Ishikawa (cell line): ENCODE measurements around the gene TMEM164.

ENCODE experiments used
- CEBPB ChIP-seq: IDR thresholded peaks from 2 replicates; pipeline ENCODE4 v1.6.1; 2012
- CREB1 ChIP-seq: IDR thresholded peaks from 2 replicates; pipeline ENCODE4 v1.6.1; 2012; ENCODE audit warnings: low read depth
- EGR1 ChIP-seq: IDR thresholded peaks from 2 replicates; pipeline ENCODE4 v1.6.1; 2012
- EP300 ChIP-seq: IDR thresholded peaks from 2 replicates; pipeline ENCODE4 v1.6.1; 2012; ENCODE audit warnings: borderline replicate concordance
- FOXM1 ChIP-seq: IDR thresholded peaks from 2 replicates; pipeline ENCODE4 v1.6.1; 2012; ENCODE audit warnings: low read depth, borderline replicate concordance
- NFIC ChIP-seq: IDR thresholded peaks from 2 replicates; pipeline ENCODE4 v1.6.1; 2012
- RAD21 ChIP-seq: IDR thresholded peaks from 2 replicates; pipeline ENCODE4 v1.6.1; 2012; ENCODE audit warnings: low read depth
- TAF1 ChIP-seq: IDR thresholded peaks from 2 replicates; pipeline ENCODE4 v1.6.1; 2012; ENCODE audit warnings: low read depth, mild to moderate bottlenecking
- TCF12 ChIP-seq: IDR thresholded peaks from 2 replicates; pipeline ENCODE4 v1.6.1; 2012; ENCODE audit warnings: low read depth
- TEAD4 ChIP-seq: IDR thresholded peaks from 2 replicates; pipeline ENCODE4 v1.6.1; 2012
- YY1 ChIP-seq: IDR thresholded peaks from 2 replicates; pipeline ENCODE4 v1.6.1; 2012; ENCODE audit warnings: low read depth
- ZBTB7A ChIP-seq: IDR thresholded peaks from 2 replicates; pipeline ENCODE4 v1.6.1; 2012; ENCODE audit warnings: low read depth
- TF ChIP-seq, protein P1 (sequence below): IDR thresholded peaks from 2 replicates; pipeline ENCODE4 v1.6.1; 2012
- TF ChIP-seq, protein P2 (sequence below): IDR thresholded peaks from 2 replicates; pipeline ENCODE4 v1.6.1; 2012; ENCODE audit warnings: low read depth, mild to moderate bottlenecking
- TF ChIP-seq, protein P3 (sequence below): IDR thresholded peaks from 2 replicates; pipeline ENCODE4 v1.6.1; 2012

TMEM164 gene

DNA sequence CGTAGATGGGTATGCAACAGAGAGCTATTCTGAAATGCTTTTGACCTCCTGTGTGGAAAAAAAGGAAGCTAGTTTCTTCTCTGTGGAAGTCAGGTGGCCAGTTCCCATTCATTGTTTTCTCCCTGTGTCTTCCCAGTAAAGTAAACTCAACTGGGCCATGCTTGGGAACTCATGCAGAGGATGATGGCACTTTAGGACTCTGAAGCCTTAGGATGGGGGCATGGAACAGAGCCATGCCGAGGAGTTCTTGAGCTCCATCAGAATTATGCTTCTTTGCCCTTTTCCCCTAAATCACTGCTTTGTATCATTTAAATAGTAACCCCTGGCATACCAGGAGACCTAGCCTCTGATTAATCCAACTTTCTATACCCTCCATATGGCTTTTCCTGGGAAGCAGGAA, 3.2 kb downstream of the TMEM164 start:
- no peak for TF ChIP-seq CREB1
- TF ChIP-seq EGR1 = no peak
- no peak for TF ChIP-seq EP300
- no peak for TF ChIP-seq YY1
- no peak for TF ChIP-seq NFIC
- TF ChIP-seq, protein P1, sequence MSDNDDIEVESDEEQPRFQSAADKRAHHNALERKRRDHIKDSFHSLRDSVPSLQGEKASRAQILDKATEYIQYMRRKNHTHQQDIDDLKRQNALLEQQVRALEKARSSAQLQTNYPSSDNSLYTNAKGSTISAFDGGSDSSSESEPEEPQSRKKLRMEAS = no peak
- TF ChIP-seq TEAD4 = no peak
- no peak for TF ChIP-seq CEBPB
- TF ChIP-seq ZBTB7A = no peak
- TF ChIP-seq, protein P2, sequence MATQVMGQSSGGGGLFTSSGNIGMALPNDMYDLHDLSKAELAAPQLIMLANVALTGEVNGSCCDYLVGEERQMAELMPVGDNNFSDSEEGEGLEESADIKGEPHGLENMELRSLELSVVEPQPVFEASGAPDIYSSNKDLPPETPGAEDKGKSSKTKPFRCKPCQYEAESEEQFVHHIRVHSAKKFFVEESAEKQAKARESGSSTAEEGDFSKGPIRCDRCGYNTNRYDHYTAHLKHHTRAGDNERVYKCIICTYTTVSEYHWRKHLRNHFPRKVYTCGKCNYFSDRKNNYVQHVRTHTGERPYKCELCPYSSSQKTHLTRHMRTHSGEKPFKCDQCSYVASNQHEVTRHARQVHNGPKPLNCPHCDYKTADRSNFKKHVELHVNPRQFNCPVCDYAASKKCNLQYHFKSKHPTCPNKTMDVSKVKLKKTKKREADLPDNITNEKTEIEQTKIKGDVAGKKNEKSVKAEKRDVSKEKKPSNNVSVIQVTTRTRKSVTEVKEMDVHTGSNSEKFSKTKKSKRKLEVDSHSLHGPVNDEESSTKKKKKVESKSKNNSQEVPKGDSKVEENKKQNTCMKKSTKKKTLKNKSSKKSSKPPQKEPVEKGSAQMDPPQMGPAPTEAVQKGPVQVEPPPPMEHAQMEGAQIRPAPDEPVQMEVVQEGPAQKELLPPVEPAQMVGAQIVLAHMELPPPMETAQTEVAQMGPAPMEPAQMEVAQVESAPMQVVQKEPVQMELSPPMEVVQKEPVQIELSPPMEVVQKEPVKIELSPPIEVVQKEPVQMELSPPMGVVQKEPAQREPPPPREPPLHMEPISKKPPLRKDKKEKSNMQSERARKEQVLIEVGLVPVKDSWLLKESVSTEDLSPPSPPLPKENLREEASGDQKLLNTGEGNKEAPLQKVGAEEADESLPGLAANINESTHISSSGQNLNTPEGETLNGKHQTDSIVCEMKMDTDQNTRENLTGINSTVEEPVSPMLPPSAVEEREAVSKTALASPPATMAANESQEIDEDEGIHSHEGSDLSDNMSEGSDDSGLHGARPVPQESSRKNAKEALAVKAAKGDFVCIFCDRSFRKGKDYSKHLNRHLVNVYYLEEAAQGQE = no peak
- TF ChIP-seq, protein P3, sequence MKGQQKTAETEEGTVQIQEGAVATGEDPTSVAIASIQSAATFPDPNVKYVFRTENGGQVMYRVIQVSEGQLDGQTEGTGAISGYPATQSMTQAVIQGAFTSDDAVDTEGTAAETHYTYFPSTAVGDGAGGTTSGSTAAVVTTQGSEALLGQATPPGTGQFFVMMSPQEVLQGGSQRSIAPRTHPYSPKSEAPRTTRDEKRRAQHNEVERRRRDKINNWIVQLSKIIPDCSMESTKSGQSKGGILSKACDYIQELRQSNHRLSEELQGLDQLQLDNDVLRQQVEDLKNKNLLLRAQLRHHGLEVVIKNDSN = no peak

DNA sequence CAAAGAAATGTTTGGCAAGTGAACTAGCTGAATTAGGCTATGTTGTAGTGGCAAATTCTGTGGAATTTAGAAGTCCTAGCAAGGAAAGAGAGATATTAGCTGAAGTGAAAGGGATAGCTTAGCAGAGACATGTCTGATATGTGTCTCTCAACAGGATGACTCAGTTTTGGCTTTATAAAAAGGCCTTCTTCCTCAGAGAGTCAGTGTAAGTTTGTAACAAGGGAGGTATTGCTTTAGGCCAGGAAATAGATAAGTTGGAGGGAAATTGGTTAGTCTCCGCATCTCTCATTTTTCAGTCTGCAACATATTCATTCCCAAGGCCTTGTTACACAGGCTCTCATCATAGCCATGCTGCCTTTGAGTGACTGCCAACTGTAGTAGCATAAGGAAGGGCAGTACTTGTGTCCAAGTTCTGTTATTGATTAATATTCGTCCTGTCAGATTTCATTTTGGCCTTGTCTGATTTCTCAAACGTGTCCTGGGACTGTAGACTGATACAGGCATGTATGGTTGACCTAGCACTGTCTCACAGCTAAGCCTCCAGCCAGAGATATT, 4.0 kb downstream of the TMEM164 start:
- TF ChIP-seq RAD21 = no peak
- TF ChIP-seq EP300 = no peak
- TF ChIP-seq YY1 = no peak
- no peak for TF ChIP-seq TAF1
- no peak for TF ChIP-seq FOXM1
- no peak for TF ChIP-seq CEBPB
- TF ChIP-seq, protein P3 = no peak
- TF ChIP-seq EGR1 = no peak
- TF ChIP-seq, protein P2 = no peak
- TF ChIP-seq TEAD4 = no peak
- no peak for TF ChIP-seq CREB1
- TF ChIP-seq, protein P1 = no peak

DNA sequence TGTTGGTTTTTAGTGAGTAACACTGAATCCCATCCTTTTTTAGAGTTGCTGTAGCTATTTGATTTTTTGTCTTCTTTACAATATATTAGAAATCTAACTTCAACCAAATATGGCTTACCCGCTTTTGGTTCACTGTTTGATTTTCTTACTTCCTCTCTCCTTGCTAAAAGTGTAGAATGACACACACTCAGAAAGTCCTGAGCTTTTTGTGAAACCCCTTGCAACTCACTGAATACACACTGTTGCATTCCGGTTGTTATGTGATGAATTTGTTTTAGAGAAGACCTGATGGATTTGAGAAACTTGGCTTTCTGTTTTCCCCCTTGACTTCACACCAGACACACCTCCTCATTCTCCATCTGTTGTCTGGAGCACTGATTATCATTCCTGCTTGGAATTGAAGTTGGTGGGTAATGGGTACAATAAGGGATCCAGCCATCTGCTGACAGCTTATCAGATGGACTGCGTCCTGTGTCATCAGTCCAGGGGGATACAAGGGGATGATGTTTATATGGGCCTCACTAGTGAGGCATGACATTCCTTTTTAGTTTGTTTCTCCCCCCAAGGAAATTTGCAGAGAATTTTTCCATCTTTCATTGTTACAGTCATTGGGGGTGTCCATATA, 5.2 kb downstream of the TMEM164 start:
- no peak for TF ChIP-seq ZBTB7A
- no peak for TF ChIP-seq YY1
- TF ChIP-seq EGR1 = no peak
- TF ChIP-seq TCF12 = no peak

DNA sequence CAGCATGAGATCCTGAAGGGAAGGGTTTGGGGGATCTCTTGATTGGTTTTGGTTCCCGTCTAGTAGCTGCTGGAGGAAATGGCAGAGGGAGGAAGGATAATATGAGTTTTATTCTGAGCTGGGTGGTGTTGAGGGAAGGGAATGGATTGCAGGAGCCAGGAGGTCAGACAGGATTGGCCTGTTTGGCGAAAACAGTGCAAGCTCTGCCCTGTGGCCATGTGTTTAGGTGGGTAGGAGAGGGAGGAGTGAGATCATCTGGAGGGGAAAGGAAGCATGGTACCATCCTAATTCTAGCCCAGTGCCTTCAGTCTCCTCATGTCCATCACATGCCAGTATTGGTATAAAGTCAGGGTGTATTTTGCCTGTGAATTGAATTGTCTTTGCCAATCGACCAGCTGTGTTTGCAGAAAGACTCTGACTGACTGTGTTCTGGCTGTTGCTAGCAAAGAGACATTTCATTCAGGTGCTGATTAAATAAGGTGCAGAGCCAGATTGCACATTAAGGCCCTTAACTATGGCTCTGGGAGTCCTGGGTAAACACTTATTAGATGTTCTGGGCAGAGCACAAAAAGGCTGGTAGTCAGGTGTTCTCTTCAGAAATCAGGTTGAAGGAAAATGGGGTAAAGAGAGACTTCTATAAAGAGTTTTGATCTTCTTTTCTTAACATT, 10.0 kb downstream of the TMEM164 start:
- TF ChIP-seq TEAD4 = no peak
- TF ChIP-seq EP300 = no peak

DNA sequence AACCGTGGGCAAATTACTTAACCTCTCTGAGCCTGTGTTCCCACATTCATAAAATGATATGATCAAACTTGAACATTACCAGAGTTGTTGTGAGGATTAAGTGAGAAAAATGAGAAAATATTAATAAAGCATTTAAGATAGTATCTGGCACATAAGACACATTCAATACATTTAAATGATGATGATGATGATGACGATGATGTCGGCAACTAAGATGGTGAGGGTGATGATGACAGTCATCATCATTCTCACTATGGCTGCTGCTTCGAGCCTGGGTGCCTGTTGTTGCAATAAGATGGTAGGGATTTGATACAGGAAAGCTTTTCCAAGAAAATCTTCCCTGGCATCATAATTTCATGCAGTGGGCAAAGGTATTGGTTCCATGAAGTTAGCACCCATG, 11.1 kb downstream of the TMEM164 start:
- TF ChIP-seq TAF1 = no peak
- TF ChIP-seq FOXM1 = no peak
- TF ChIP-seq CREB1 = no peak
- TF ChIP-seq, protein P1 = no peak
- TF ChIP-seq, protein P2 = no peak
- TF ChIP-seq NFIC = no peak
- TF ChIP-seq CEBPB = no peak
- no peak for TF ChIP-seq YY1
- no peak for TF ChIP-seq EGR1
- TF ChIP-seq TCF12 = no peak
- TF ChIP-seq TEAD4 = no peak
- no peak for TF ChIP-seq RAD21
- no peak for TF ChIP-seq ZBTB7A
- TF ChIP-seq, protein P3 = no peak
- no peak for TF ChIP-seq EP300
